NK-92 treated with Interleukin-12 subunit alpha and Interleukin-12 subunit beta, amount 100 ng/mL, for 24 hours (cell line): Measurements from ENCODE around the gene BCL6.
A peak's percentile ranks its signal among the peaks of the same experiment; 100 is the strongest.

Experiments used
- DNase-seq: peaks from one replicate; lab custom pipeline; 2025; lab: John Stamatoyannopoulos, UW

The BCL6 gene

GRCh38 chr3:187745201-187746058 lies at the start of gene BCL6:
Gene BCL6 (minus strand): TSS chr3:187745468. CDS start chr3:187733693, 11,775 bp downstream.
- peak; percentile 90 for DNase-seq

GRCh38 chr3:187794731-187795130 lies 49.5 kb upstream of the BCL6 start:
- DNase-seq = no peak

- DNase-seq = no peak
Observed at GRCh38 chr3:187793618-187794017, 48.4 kb upstream of the BCL6 start.

GRCh38 chr3:187792521-187792920 lies 47.3 kb upstream of the BCL6 start:
- DNase-seq = no peak

- no peak for DNase-seq
Observed at GRCh38 chr3:187789872-187790271, 44.6 kb upstream of the BCL6 start.

- DNase-seq = no peak
Observed at GRCh38 chr3:187788984-187789857, 44.0 kb upstream of the BCL6 start.

GRCh38 chr3:187783098-187783497 lies 37.8 kb upstream of the BCL6 start:
- no peak for DNase-seq

GRCh38 chr3:187782006-187782405 lies 36.7 kb upstream of the BCL6 start:
- no peak for DNase-seq

GRCh38 chr3:187781001-187781400 lies 35.7 kb upstream of the BCL6 start:
- no peak for DNase-seq

- DNase-seq = no peak
Observed at GRCh38 chr3:187778726-187779125, 33.5 kb upstream of the BCL6 start.

GRCh38 chr3:187777331-187777941 lies 32.2 kb upstream of the BCL6 start:
- DNase-seq = peak; percentile 29

GRCh38 chr3:187775549-187775948 lies 30.3 kb upstream of the BCL6 start:
- DNase-seq = no peak

GRCh38 chr3:187774185-187774789 lies 29.0 kb upstream of the BCL6 start:
- DNase-seq = no peak

GRCh38 chr3:187773233-187774184 lies 28.2 kb upstream of the BCL6 start:
- no peak for DNase-seq

- DNase-seq = no peak
Observed at GRCh38 chr3:187770224-187770623, 25.0 kb upstream of the BCL6 start.

- DNase-seq = no peak
Observed at GRCh38 chr3:187769771-187770170, 24.5 kb upstream of the BCL6 start.

GRCh38 chr3:187767266-187768012 lies 22.2 kb upstream of the BCL6 start:
- DNase-seq = no peak

GRCh38 chr3:187765342-187765741 lies 20.1 kb upstream of the BCL6 start:
- DNase-seq = no peak

GRCh38 chr3:187763850-187764648 lies 18.8 kb upstream of the BCL6 start:
- no peak for DNase-seq
